ENCODE results near the gene GNLY.

Gene GNLY

GRCh38 chr2:85718885-85719492, 24.8 kb downstream of the GNLY start:
- no peak for TF ChIP-seq CTCF (IDR thresholded peaks at IDR 0.05; ENCODE audit: control insufficient read depth, extremely low read depth, insufficient read depth)
- no peak for DNase-seq (ENCODE audit: low read depth)
- H3K4me3 ChIP-seq (ENCODE audit: low read depth, low read length), result no peak overlapping the region

- H3K4me3 ChIP-seq (ENCODE audit: low read depth, low read length), result no peak overlapping the region
- TF ChIP-seq CTCF (IDR thresholded peaks at IDR 0.05; ENCODE audit: control insufficient read depth, extremely low read depth, insufficient read depth), result no peak
- DNase-seq (ENCODE audit: low read depth), result no peak
These were observed 25.6 kb downstream of the GNLY start for GRCh38 chr2:85719609-85720240.

GRCh38 chr2:85720533-85720932, 26.4 kb downstream of the GNLY start:
- no peak for DNase-seq (ENCODE audit: low read depth)
- no peak for TF ChIP-seq CTCF (IDR thresholded peaks at IDR 0.05; ENCODE audit: control insufficient read depth, extremely low read depth, insufficient read depth)
- H3K4me3 ChIP-seq (ENCODE audit: low read depth, low read length), result no peak overlapping the region

- TF ChIP-seq CTCF (IDR thresholded peaks at IDR 0.05; ENCODE audit: control insufficient read depth, extremely low read depth, insufficient read depth), result no peak
- no peak overlapping the region for H3K4me3 ChIP-seq (ENCODE audit: low read depth, low read length)
- DNase-seq (ENCODE audit: low read depth), result no peak
These were observed 27.5 kb downstream of the GNLY start for GRCh38 chr2:85721641-85722040.

DNA sequence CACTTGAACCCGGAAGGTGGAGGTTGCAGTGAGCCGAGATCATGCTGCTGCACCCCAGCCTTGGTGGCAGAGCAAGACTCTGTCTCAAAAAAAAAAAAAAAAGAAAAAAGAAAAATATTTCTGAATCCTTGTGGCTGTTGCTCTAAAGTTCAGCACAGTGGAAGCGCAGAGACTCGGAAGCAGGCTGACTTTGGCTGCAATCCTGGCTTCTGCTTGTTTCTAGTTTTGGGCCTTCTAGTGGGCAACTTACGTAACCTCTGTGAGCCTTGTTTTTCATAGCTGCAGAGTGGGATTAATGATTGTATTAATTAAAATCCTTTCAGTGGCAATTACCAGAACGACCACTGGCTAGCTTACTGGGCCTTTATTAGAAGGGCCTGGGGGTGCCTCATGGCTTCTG, 28.4 kb downstream of the GNLY start:
- DNase-seq (ENCODE audit: low read depth), result no peak
- H3K4me3 ChIP-seq (ENCODE audit: low read depth, low read length), result no peak overlapping the region
- no peak for TF ChIP-seq CTCF (IDR thresholded peaks at IDR 0.05; ENCODE audit: control insufficient read depth, extremely low read depth, insufficient read depth)

DNA sequence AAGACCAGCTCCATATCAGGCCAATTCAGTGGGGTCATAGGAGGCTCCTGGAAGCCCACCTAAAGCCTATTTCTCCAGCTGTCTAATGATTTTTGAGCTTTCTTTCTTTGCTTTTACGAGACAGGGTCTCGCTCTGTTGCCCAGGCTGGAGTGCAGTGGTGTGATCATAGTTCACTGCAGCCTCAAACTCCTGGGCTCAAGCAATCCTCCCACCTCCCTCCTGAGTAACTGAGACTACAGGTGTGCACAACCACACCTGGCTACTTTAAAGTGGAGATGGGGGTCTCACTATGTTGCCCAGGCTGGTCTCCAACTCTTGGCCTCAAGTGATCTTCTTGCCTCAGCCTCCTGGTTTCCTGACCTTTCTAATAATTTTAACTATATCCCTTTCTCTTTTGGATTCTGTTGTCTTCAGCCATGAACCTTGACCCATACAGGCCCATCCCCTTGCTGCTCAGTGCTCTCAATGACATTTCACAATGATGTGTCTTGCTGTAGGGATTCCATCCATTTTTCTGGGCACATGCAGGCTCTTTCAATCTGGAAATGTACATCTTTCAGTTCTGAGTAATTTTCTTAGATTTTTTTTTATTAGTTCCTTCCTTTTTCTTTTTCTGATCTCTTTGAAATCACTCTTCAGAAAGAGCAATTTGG, 29.7 kb downstream of the GNLY start:
- no peak overlapping the region for H3K4me3 ChIP-seq (ENCODE audit: low read depth, low read length)
- DNase-seq (ENCODE audit: low read depth), result no peak
- no peak for TF ChIP-seq CTCF (IDR thresholded peaks at IDR 0.05; ENCODE audit: control insufficient read depth, extremely low read depth, insufficient read depth)
